ENCODE measurements around the gene ITPRIP.

- TF ChIP-seq CTCF (IDR thresholded peaks at IDR 0.05): no peak
- no peak for TF ChIP-seq POLR2A (IDR thresholded peaks at IDR 0.05)
Measured at GRCh38 chr10:104387130-104387888, 49.0 kb upstream of the ITPRIP start.
